H1 (cell line): Measurements from ENCODE around the gene RITA1. TPM values are rescaled to one million over a fixed set of nuclear protein-coding genes. Genes with fewer than 3 reads are reported as not detected.

Source experiments
- BACH1 ChIP-seq: IDR thresholded peaks from 2 replicates; pipeline ENCODE4 v1.6.1; 2012; ENCODE audit warnings: low read length, improper control_type of control experiment
- BCL11A ChIP-seq, 2 experiments: IDR thresholded peaks; one replicate each; pipeline ENCODE4 v1.6.1; 2011; ENCODE audit warnings: low read depth in 2 of 2, low read length in 2 of 2, mild to moderate bottlenecking in 2 of 2
- CHD1 ChIP-seq: IDR thresholded peaks from 2 replicates; pipeline ENCODE4 v1.6.1; 2012; ENCODE audit warnings: low read depth, low read length, improper control_type of control experiment
- CREB1 ChIP-seq: IDR thresholded peaks from 2 replicates; pipeline ENCODE4 v1.6.1; 2012; ENCODE audit warnings: inconsistent platforms
- RNF2 ChIP-seq: fragments of 200-900, 300-1000 bp; sonication (generic); IDR thresholded peaks from 2 replicates; pipeline ENCODE4 v1.7.1; 2016; ENCODE audit warnings: borderline replicate concordance, low read depth, mild to moderate bottlenecking, antibody characterized with exemption, low read length; ENCODE audit not compliant: poor library complexity, severe bottlenecking; ENCODE audit errors: missing control alignments
- polyA plus RNA-seq, 7 experiments: library from polyadenylated mRNA; depleted of rRNA in 3 of 7; stranded (reverse) in 5 of 7; unstranded in 2 of 7; fragments of >200 nt in 5 of 7; fragments of 200-250 nt in 2 of 7; gene quantifications; 1 replicate in 5 of 7; 2 replicates in 1 of 7; 4 replicates in 1 of 7; pipeline versions ENCODE4 v1.2.1 to v1.2.3, GENCODE V29; 2011 to 2013; ENCODE audit warnings: missing spikeins in 2 of 7, mixed read lengths in 2 of 7
- total RNA-seq: library from RNA; stranded (reverse); fragmentation: NEBNext Ultra II Directional; extraction: Animal tissue kit (Norgen Biotek cat#: 25700); gene quantifications from 2 replicates; pipeline ENCODE4 v1.2.1, GENCODE V29; 2021
- TF ChIP-seq, protein P1 (sequence below): fragments of 300-600 bp; sonication (generic); IDR thresholded peaks from 2 replicates; pipeline ENCODE4 v1.7.1; 2012; ENCODE audit warnings: low read length, moderate library complexity, mild to moderate bottlenecking, inconsistent platforms; ENCODE audit not compliant: insufficient replicate concordance
- TF ChIP-seq, protein P2 (sequence below), 3 experiments: IDR thresholded peaks; 1 replicate in 2 of 3; 2 replicates in 1 of 3; pipeline versions ENCODE4 v1.5.1 to v1.6.1; 2011; ENCODE audit warnings: low read length in 3 of 3, mild to moderate bottlenecking in 3 of 3, inconsistent platforms in 2 of 3, low read depth in 1 of 3, moderate library complexity in 1 of 3; ENCODE audit not compliant: insufficient read depth in 1 of 3; ENCODE audit errors: control extremely low read depth in 1 of 3

RITA1 gene
- total and polyA plus RNA-seq, 2 of the 8 experiments (the other 6 are each of a cell fraction or from before 2014, with no cell fraction given), result 24.1 to 25.8 TPM

DNA sequence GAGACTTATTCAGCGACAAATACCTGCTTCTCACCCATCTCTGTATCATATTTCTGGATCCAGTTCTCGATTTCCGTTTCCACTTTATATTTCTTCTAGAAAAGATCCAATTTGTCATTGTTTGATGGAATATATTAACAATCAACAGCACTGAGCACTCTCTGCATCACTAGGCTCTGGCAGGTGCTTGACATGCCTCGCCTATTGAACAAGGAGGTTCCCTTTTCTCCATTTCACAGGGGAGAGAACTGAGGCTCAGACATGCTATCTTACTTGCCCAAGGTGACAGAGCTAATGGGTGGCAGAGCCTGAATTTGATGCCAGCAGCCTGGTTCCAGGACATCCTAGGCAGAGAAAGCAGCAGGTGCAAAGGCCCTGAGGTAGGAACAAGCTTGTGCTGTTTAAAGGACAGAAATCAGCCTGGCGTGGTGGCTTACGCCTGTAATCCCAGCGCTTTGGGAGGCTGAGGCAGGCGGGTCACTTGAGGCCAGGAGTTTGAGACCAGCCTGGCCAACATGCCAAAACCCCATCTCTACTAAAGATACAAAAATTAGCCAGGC, 12.1 kb downstream of the RITA1 start (continued):
- TF ChIP-seq, protein P1, sequence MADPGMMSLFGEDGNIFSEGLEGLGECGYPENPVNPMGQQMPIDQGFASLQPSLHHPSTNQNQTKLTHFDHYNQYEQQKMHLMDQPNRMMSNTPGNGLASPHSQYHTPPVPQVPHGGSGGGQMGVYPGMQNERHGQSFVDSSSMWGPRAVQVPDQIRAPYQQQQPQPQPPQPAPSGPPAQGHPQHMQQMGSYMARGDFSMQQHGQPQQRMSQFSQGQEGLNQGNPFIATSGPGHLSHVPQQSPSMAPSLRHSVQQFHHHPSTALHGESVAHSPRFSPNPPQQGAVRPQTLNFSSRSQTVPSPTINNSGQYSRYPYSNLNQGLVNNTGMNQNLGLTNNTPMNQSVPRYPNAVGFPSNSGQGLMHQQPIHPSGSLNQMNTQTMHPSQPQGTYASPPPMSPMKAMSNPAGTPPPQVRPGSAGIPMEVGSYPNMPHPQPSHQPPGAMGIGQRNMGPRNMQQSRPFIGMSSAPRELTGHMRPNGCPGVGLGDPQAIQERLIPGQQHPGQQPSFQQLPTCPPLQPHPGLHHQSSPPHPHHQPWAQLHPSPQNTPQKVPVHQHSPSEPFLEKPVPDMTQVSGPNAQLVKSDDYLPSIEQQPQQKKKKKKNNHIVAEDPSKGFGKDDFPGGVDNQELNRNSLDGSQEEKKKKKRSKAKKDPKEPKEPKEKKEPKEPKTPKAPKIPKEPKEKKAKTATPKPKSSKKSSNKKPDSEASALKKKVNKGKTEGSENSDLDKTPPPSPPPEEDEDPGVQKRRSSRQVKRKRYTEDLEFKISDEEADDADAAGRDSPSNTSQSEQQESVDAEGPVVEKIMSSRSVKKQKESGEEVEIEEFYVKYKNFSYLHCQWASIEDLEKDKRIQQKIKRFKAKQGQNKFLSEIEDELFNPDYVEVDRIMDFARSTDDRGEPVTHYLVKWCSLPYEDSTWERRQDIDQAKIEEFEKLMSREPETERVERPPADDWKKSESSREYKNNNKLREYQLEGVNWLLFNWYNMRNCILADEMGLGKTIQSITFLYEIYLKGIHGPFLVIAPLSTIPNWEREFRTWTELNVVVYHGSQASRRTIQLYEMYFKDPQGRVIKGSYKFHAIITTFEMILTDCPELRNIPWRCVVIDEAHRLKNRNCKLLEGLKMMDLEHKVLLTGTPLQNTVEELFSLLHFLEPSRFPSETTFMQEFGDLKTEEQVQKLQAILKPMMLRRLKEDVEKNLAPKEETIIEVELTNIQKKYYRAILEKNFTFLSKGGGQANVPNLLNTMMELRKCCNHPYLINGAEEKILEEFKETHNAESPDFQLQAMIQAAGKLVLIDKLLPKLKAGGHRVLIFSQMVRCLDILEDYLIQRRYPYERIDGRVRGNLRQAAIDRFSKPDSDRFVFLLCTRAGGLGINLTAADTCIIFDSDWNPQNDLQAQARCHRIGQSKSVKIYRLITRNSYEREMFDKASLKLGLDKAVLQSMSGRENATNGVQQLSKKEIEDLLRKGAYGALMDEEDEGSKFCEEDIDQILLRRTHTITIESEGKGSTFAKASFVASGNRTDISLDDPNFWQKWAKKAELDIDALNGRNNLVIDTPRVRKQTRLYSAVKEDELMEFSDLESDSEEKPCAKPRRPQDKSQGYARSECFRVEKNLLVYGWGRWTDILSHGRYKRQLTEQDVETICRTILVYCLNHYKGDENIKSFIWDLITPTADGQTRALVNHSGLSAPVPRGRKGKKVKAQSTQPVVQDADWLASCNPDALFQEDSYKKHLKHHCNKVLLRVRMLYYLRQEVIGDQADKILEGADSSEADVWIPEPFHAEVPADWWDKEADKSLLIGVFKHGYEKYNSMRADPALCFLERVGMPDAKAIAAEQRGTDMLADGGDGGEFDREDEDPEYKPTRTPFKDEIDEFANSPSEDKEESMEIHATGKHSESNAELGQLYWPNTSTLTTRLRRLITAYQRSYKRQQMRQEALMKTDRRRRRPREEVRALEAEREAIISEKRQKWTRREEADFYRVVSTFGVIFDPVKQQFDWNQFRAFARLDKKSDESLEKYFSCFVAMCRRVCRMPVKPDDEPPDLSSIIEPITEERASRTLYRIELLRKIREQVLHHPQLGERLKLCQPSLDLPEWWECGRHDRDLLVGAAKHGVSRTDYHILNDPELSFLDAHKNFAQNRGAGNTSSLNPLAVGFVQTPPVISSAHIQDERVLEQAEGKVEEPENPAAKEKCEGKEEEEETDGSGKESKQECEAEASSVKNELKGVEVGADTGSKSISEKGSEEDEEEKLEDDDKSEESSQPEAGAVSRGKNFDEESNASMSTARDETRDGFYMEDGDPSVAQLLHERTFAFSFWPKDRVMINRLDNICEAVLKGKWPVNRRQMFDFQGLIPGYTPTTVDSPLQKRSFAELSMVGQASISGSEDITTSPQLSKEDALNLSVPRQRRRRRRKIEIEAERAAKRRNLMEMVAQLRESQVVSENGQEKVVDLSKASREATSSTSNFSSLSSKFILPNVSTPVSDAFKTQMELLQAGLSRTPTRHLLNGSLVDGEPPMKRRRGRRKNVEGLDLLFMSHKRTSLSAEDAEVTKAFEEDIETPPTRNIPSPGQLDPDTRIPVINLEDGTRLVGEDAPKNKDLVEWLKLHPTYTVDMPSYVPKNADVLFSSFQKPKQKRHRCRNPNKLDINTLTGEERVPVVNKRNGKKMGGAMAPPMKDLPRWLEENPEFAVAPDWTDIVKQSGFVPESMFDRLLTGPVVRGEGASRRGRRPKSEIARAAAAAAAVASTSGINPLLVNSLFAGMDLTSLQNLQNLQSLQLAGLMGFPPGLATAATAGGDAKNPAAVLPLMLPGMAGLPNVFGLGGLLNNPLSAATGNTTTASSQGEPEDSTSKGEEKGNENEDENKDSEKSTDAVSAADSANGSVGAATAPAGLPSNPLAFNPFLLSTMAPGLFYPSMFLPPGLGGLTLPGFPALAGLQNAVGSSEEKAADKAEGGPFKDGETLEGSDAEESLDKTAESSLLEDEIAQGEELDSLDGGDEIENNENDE, result no peak
- TF ChIP-seq, protein P2, sequence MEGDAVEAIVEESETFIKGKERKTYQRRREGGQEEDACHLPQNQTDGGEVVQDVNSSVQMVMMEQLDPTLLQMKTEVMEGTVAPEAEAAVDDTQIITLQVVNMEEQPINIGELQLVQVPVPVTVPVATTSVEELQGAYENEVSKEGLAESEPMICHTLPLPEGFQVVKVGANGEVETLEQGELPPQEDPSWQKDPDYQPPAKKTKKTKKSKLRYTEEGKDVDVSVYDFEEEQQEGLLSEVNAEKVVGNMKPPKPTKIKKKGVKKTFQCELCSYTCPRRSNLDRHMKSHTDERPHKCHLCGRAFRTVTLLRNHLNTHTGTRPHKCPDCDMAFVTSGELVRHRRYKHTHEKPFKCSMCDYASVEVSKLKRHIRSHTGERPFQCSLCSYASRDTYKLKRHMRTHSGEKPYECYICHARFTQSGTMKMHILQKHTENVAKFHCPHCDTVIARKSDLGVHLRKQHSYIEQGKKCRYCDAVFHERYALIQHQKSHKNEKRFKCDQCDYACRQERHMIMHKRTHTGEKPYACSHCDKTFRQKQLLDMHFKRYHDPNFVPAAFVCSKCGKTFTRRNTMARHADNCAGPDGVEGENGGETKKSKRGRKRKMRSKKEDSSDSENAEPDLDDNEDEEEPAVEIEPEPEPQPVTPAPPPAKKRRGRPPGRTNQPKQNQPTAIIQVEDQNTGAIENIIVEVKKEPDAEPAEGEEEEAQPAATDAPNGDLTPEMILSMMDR (IDR thresholded peaks at IDR 0.05; ENCODE audit: control extremely low read depth in 1 of 3, insufficient read depth in 1 of 3, low read depth in 1 of 3, low read length in 3 of 3), result no peak
- TF ChIP-seq BACH1 (no peak), CREB1 (no peak), RNF2 (no peak), BCL11A (IDR thresholded peaks at IDR 0.05; ENCODE audit: low read depth in 2 of 2, low read length in 2 of 2) (no peak), CHD1 (no peak)
